MM.1S (cell line): ENCODE measurements around the gene CDS2.

Source experiments
- EZH2 ChIP-seq: fragments of 300-600 bp; sonication (generic); optimal IDR thresholded peaks from 2 replicates; pipeline ENCODE3; 2017; ENCODE audit warnings: low read depth, mild to moderate bottlenecking, antibody characterized with exemption, low read length, mixed read lengths
- EZH2phosphoT487 ChIP-seq: fragments of 300-600 bp; sonication (generic); IDR thresholded peaks from 2 replicates; pipeline ENCODE4 v1.6.1; 2018; ENCODE audit warnings: antibody characterized with exemption, low read length
- TF ChIP-seq, protein P1 (sequence below): fragments of 300-600 bp; sonication (generic); IDR thresholded peaks from 2 replicates; pipeline ENCODE4 v1.5.1; 2016; ENCODE audit warnings: antibody characterized with exemption, low read length, mixed read lengths

GRCh38 chr20:5196149-5196548 is 69.3 kb downstream of the CDS2 start:
- TF ChIP-seq EZH2 (no peak), EZH2phosphoT487 (no peak)
- TF ChIP-seq, protein P1, sequence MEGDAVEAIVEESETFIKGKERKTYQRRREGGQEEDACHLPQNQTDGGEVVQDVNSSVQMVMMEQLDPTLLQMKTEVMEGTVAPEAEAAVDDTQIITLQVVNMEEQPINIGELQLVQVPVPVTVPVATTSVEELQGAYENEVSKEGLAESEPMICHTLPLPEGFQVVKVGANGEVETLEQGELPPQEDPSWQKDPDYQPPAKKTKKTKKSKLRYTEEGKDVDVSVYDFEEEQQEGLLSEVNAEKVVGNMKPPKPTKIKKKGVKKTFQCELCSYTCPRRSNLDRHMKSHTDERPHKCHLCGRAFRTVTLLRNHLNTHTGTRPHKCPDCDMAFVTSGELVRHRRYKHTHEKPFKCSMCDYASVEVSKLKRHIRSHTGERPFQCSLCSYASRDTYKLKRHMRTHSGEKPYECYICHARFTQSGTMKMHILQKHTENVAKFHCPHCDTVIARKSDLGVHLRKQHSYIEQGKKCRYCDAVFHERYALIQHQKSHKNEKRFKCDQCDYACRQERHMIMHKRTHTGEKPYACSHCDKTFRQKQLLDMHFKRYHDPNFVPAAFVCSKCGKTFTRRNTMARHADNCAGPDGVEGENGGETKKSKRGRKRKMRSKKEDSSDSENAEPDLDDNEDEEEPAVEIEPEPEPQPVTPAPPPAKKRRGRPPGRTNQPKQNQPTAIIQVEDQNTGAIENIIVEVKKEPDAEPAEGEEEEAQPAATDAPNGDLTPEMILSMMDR = no peak
